NT2/D1 (cell line): ENCODE data around the gene KLRF1.

Source experiments
- SUZ12 ChIP-seq: IDR thresholded peaks from 2 replicates; pipeline ENCODE4 v1.6.1; 2011; ENCODE audit not compliant: insufficient read length, insufficient read depth; ENCODE audit errors: extremely low read depth
- YY1 ChIP-seq: IDR thresholded peaks from 2 replicates; pipeline ENCODE4 v1.6.1; 2011; ENCODE audit not compliant: insufficient read length, insufficient read depth
- ZNF274 ChIP-seq: IDR thresholded peaks from 2 replicates; pipeline ENCODE4 v1.6.1; 2011; ENCODE audit warnings: mild to moderate bottlenecking, low read depth, low read length

DNA sequence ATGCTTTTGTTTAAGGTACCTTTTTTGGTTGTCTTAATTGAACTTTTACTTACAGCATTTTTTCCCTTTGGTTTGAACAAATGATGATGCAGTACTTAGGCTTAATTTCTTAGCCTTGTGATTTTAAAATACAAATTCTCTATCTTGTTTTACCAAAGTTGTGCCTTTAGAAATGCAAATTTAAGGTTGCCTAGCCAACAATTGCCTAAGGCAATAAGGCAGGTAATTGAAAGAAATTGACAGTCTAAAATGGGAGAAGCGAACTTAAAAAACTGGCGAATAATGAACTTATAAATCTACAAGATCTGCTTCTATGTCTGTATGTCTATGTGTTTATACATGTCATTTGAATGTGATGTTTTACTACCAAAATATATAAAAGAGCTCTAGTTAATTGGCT, 43.0 kb upstream of the KLRF1 start:
- TF ChIP-seq ZNF274, result no peak
- TF ChIP-seq YY1, result no peak
- no peak for TF ChIP-seq SUZ12
